NB4 (cell line): Measurements from ENCODE around the gene MSX1.

Experiments used
- CTCF ChIP-seq: IDR thresholded peaks from one replicate; pipeline ENCODE4 v1.5.1; 2012; ENCODE audit warnings: low read depth, low read length
- MAX ChIP-seq: IDR thresholded peaks from 2 replicates; pipeline ENCODE4 v1.6.1; 2011; ENCODE audit warnings: low read depth, low read length
- MYC ChIP-seq: IDR thresholded peaks from 2 replicates; pipeline ENCODE4 v1.6.1; 2011; ENCODE audit warnings: low read depth, low read length
- POLR2A ChIP-seq: IDR thresholded peaks from 2 replicates; pipeline ENCODE4 v1.6.1; 2011; ENCODE audit warnings: mild to moderate bottlenecking; ENCODE audit not compliant: insufficient read length; ENCODE audit errors: extremely low read depth

- TF ChIP-seq CTCF (no peak), MAX (no peak), POLR2A (no peak), MYC (no peak)
Measured at GRCh38 chr4:4820261-4820660, 39.2 kb upstream of the MSX1 start.
